Rectal smooth muscle tissue (tissue), 1 donor: ENCODE measurements around the gene SRGAP2B.
"Not testable (repeated sequence)": the region's sequence is repeated elsewhere in the genome, so short reads cannot be mapped to it uniquely, and the experiment has no call there.

ENCODE experiments used
- H3K27ac ChIP-seq: one replicate; pipeline ENCODE4 v1.7.0; 2013; ENCODE audit warnings: low read depth, low read length, inconsistent platforms
- H3K27me3 ChIP-seq: one replicate; pipeline ENCODE4 v1.7.0; 2013; ENCODE audit warnings: low read length; ENCODE audit not compliant: control insufficient read depth, insufficient read depth
- H3K36me3 ChIP-seq: one replicate; pipeline ENCODE4 v1.7.0; 2013; ENCODE audit warnings: low read length; ENCODE audit not compliant: control insufficient read depth, insufficient read depth
- H3K4me1 ChIP-seq: one replicate; pipeline ENCODE4 v1.7.0; 2013; ENCODE audit warnings: low read length; ENCODE audit not compliant: control insufficient read depth, insufficient read depth
- H3K4me3 ChIP-seq: one replicate; pipeline ENCODE4 v1.7.0; 2013; ENCODE audit warnings: low read length
- H3K9ac ChIP-seq: one replicate; pipeline ENCODE4 v1.7.0; 2013; ENCODE audit warnings: low read length

The SRGAP2B gene

GRCh38 chr1:144913458-144913857 is 181.7 kb downstream of the SRGAP2B start:
- H3K27me3 ChIP-seq, H3K4me3 ChIP-seq, H3K36me3 ChIP-seq, H3K4me1 ChIP-seq, H3K27ac ChIP-seq, H3K9ac ChIP-seq: not testable (repeated sequence)

DNA sequence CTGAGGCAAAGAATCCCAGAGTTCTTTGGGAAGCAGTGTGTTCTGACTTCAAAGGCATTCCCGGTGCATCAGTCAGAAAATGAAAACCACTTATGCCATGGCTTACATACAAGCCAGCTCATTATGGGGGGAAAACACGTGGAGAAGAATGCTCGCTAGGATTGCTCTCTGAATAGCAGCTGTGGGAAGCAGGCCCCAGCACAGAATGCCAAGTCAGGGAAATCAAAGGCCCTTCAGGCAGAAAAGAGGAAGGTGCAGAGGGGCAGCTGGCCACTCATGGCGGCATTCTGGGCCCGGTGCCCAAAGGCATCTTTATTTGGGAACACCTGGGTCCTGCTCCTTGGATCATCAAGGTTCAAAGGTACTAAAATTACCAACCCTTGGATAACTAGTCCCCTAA is 184.4 kb downstream of the SRGAP2B start:
- not testable (repeated sequence) for H3K27me3 ChIP-seq, H3K36me3 ChIP-seq, H3K4me3 ChIP-seq, H3K4me1 ChIP-seq, H3K27ac ChIP-seq, H3K9ac ChIP-seq

DNA sequence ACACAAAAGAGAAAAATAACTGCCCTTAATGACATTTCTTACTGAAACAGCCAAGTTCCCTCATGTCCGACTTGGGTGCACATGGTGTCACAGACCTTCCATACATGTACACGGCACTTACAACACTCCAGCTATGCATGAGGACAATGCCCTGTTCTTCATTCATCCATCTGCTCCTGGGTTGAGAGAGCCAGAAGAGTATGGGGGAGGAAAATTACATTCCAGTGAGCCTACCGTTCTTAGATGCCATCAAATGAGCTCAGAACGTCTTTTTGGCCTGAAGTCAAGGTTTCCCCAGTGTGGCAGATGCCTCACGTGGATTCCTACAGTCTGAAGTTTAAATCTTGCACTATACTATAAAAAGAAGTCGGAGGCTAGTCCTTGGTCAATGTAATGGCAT is 194.3 kb downstream of the SRGAP2B start:
- not testable (repeated sequence) for H3K27me3 ChIP-seq, H3K4me1 ChIP-seq, H3K27ac ChIP-seq, H3K4me3 ChIP-seq, H3K36me3 ChIP-seq, H3K9ac ChIP-seq

DNA sequence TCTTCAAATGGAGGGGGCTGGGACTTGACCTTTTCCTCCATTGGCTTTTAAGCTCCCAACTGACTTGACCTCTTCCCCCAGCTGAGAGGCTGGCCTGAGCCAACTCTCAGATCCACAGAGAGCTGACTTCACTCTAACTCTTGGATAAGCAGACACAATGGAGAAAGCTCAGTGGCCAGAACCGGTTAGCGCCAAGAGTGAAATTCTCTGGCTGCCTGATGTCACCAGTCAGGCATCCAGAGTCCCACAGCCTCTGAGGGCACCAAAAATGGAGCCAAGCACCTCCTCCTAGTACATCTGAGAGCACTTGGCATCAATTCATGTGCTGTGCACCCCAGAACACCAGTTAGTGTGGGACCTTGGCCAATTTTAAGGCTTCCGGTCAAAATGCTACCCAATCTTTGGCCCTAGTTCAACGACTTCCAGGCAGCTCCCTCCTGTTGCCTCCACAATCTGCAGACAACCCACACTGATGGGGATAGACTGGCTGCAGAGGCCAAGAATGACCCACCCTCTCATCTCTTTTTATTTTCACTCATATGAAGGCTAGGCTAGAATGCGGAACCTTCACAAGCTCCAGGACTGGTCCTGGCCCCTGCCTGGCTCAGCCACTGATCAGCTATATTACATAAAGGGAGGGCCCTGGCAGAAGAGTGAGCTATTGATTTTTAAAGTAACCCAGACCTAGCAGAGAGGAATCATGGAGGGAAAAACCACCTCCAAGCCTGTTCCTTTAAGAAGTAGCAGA is 200.5 kb downstream of the SRGAP2B start:
- H3K4me3 ChIP-seq, H3K36me3 ChIP-seq, H3K27me3 ChIP-seq, H3K9ac ChIP-seq, H3K27ac ChIP-seq, H3K4me1 ChIP-seq: not testable (repeated sequence)

DNA sequence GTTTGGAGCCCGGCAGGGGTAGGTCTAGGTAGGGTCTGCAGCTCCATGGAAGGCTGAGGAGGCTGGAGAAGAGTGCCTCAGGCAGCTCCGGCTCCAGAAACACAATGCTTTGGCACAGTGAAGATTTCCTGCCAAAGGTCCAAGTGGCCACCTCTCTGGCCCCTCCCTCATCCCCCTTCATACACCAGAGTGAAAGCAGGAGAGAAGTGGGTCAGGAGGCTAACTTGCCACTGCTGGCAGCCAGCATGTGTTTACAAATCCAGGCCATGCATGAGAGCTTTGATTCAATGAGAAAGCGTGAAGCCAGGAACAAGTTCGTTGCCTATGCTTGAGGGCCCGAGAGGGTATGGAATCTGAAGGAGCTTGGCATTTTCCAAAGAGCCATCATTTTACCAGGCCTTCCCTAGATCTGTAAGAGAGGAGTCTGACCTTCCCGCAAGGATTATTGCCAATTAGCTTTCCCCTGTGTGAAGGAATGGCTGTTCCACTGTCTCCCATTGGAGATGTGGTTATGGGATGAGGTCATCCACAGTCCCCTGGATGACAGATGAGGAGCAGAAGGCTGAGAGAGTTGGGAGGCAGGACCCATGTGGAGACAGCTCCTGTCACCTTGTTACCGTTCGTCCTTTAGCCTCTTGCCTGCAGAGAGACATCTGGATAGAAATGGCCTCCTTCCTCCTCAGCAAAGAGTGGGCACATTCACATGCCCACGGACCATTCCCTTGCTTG is 201.3 kb downstream of the SRGAP2B start:
- not testable (repeated sequence) for H3K27ac ChIP-seq, H3K27me3 ChIP-seq, H3K9ac ChIP-seq, H3K4me1 ChIP-seq, H3K36me3 ChIP-seq, H3K4me3 ChIP-seq

DNA sequence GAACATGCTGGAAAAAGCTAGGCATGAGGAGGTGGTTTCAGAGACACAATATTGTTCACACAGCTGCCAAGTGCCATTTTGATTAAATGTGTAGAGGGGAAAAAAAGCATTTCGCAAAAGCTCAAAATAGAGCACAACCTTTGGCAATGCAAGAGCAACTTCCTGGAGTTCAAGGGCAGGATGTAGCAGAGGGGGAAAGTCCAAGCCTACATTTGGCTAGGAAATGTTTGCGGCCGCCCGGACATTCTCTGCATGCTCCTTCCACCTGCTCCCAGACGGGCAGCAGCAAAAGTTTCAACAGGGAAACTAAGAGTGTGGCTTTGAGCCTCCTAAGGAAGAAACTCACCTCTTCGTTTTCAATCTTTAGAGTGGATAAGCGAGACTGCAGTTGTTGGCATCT is 202.1 kb downstream of the SRGAP2B start:
- H3K36me3 ChIP-seq, H3K27me3 ChIP-seq, H3K9ac ChIP-seq, H3K4me1 ChIP-seq, H3K4me3 ChIP-seq, H3K27ac ChIP-seq: not testable (repeated sequence)

DNA sequence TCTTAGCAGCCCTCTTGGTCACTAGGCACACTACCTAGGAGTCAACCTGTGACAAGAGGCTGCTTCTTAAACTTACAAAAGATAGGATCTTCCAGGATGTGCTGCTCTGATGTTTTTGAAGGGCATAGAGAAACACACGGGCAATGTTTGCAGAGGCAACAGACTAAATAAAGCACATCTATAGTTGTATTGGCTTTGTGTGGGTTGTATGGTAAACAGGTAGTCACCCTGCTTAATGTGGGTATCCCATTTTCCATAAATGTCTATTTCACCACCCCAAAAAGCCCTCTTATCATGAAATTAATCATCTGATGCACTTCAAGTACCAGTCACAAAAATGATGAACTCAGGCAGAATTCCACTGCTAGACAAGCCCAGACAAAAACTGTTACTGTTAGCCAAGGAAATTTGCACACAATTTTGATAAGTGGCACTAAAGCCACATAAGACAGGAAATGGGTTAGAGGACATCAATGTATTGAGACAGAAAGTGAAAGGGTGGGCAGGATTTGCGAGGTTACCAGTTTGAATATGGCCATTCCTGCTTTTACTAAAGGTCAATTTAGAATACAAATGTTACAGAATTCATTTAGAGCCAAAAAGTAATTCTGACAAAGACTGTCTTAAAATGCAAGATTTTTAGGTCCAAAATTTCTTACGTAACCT is 205.5 kb downstream of the SRGAP2B start:
- H3K4me3 ChIP-seq, H3K36me3 ChIP-seq, H3K9ac ChIP-seq, H3K4me1 ChIP-seq, H3K27ac ChIP-seq, H3K27me3 ChIP-seq: not testable (repeated sequence)

DNA sequence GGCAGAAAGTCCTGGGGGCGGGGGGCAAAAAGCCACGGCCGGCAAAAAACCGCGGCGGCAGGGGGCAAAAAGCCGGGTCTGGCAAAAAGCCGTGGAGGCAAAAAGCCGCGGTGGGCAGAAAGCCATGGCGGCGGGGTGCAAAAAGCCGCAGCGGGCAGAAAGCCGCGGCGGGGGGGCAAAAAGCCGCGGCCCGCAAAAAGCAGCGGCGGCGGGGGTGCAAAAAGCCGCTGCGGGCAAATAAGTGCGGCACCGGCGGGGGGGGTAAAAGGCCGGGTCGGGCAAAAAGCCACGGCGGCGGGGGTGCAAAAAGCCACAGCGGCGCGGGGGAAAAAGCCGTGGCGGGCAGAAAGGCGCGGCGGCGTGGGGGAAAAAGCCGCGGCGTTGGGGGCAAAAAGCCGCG is 212.1 kb downstream of the SRGAP2B start:
- H3K27ac ChIP-seq, H3K4me1 ChIP-seq, H3K4me3 ChIP-seq, H3K36me3 ChIP-seq, H3K27me3 ChIP-seq, H3K9ac ChIP-seq: not testable (repeated sequence)

GRCh38 chr1:144882343-144882742 is 212.8 kb downstream of the SRGAP2B start:
- not testable (repeated sequence) for H3K4me3 ChIP-seq

DNA sequence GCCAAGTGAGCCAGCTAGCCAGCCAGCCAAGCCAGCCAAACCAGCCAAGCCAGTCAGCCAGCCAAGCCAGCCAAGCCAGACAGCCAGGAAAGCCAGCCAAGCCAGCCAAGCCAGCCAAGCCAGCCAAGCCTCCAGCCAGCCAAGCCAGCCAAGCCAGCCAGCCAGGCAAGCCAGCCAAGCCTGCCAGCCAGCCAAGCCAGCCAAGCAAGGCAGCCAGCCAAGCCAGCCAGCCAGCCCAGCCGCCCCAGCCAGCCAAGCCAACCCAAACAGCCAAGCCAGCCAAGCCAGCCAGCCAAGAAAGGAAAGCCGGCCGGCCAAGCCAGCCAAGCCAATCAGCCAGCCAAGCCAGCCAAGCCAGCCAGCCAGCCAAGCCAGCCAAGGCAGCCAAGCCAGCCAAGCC is 236.5 kb downstream of the SRGAP2B start:
- not testable (repeated sequence) for H3K4me1 ChIP-seq, H3K27me3 ChIP-seq, H3K36me3 ChIP-seq, H3K9ac ChIP-seq, H3K27ac ChIP-seq, H3K4me3 ChIP-seq

More at GRCh38 chr1:144882343-144882742, 212.8 kb downstream of the SRGAP2B start:
- H3K9ac ChIP-seq, H3K27ac ChIP-seq, H3K36me3 ChIP-seq, H3K4me1 ChIP-seq, H3K27me3 ChIP-seq: not testable (repeated sequence)
